ENCODE results near the gene CTRB1.
"Not testable (repeated sequence)": the region's sequence is repeated elsewhere in the genome, so short reads cannot be mapped to it uniquely, and the experiment has no call there.

The CTRB1 gene

GRCh38 chr16:75195811-75196790 is 22.7 kb upstream of the CTRB1 start:
- H3K4me3 Mint-ChIP-seq = no peak overlapping the region
- DNase-seq (ENCODE audit: low spot score in 2 of 2) (no peak), ATAC-seq (replicated peaks; ENCODE audit: extremely low read depth, poor library complexity, severe bottlenecking) (no peak)
- H3K36me3 Mint-ChIP-seq (ENCODE audit: insufficient read depth) = no peaks in the 10 kb centered on the region
- no peaks in the 10 kb centered on the region for H3K9me3 Mint-ChIP-seq
- H3K4me1 Mint-ChIP-seq = peaks cover 7% of the 10 kb centered on the region
- H3K27ac Mint-ChIP-seq (ENCODE audit: low read depth) = no peak overlapping the region
- H3K27me3 Mint-ChIP-seq = peaks cover 50% of the 10 kb centered on the region

- H3K36me3 Mint-ChIP-seq (ENCODE audit: insufficient read depth) = no peaks in the 10 kb centered on the region
- peaks cover 48% of the 10 kb centered on the region for H3K27me3 Mint-ChIP-seq
- H3K9me3 Mint-ChIP-seq = no peaks in the 10 kb centered on the region
- no peak overlapping the region for H3K27ac Mint-ChIP-seq (ENCODE audit: low read depth)
- H3K4me3 Mint-ChIP-seq = no peak overlapping the region
- no peak for ATAC-seq (replicated peaks; ENCODE audit: extremely low read depth, poor library complexity, severe bottlenecking)
- H3K4me1 Mint-ChIP-seq = peaks cover 10% of the 10 kb centered on the region
- DNase-seq (ENCODE audit: low spot score in 2 of 2) = no peak
These were observed 22.0 kb upstream of the CTRB1 start for GRCh38 chr16:75196836-75197235.

GRCh38 chr16:75197522-75198134 is 21.2 kb upstream of the CTRB1 start:
- H3K4me1 Mint-ChIP-seq = peaks cover 10% of the 10 kb centered on the region
- DNase-seq (ENCODE audit: low spot score in 2 of 2) (no peak), ATAC-seq (replicated peaks; ENCODE audit: extremely low read depth, poor library complexity, severe bottlenecking) (no peak)
- peaks cover 45% of the 10 kb centered on the region for H3K27me3 Mint-ChIP-seq
- H3K9me3 Mint-ChIP-seq = no peaks in the 10 kb centered on the region
- no peaks in the 10 kb centered on the region for H3K36me3 Mint-ChIP-seq (ENCODE audit: insufficient read depth)
- H3K27ac Mint-ChIP-seq (ENCODE audit: low read depth) = no peak overlapping the region
- H3K4me3 Mint-ChIP-seq = no peak overlapping the region

- Mint-ChIP-seq H3K4me1 (peaks cover 10% of the 10 kb centered on the region), H3K9me3 (no peaks in the 10 kb centered on the region), H3K36me3 (ENCODE audit: insufficient read depth) (no peaks in the 10 kb centered on the region), H3K4me3 (no peak overlapping the region), H3K27me3 (peaks cover 39% of the 10 kb centered on the region), H3K27ac (ENCODE audit: low read depth) (no peak overlapping the region)
- no peak for DNase-seq (ENCODE audit: low spot score in 2 of 2)
- no peak for ATAC-seq (replicated peaks; ENCODE audit: extremely low read depth, poor library complexity, severe bottlenecking)
These were observed 20.6 kb upstream of the CTRB1 start for GRCh38 chr16:75198135-75198600.

GRCh38 chr16:75202069-75202590 is 16.7 kb upstream of the CTRB1 start:
- Mint-ChIP-seq H3K4me1 (peaks cover 10% of the 10 kb centered on the region), H3K9me3 (no peaks in the 10 kb centered on the region), H3K36me3 (ENCODE audit: insufficient read depth) (no peaks in the 10 kb centered on the region), H3K4me3 (no peak overlapping the region), H3K27me3 (peaks cover 34% of the 10 kb centered on the region), H3K27ac (ENCODE audit: low read depth) (no peak overlapping the region)
- ATAC-seq (replicated peaks; ENCODE audit: extremely low read depth, poor library complexity, severe bottlenecking) (no peak), DNase-seq (ENCODE audit: low spot score in 2 of 2) (no peak)

- ATAC-seq (replicated peaks; ENCODE audit: extremely low read depth, poor library complexity, severe bottlenecking) (no peak), DNase-seq (ENCODE audit: low spot score in 2 of 2) (no peak)
- no peaks in the 10 kb centered on the region for H3K36me3 Mint-ChIP-seq (ENCODE audit: insufficient read depth)
- peaks cover 10% of the 10 kb centered on the region for H3K4me1 Mint-ChIP-seq
- H3K9me3 Mint-ChIP-seq = no peaks in the 10 kb centered on the region
- peaks cover 25% of the 10 kb centered on the region for H3K27me3 Mint-ChIP-seq
- H3K4me3 Mint-ChIP-seq = no peak overlapping the region
- H3K27ac Mint-ChIP-seq (ENCODE audit: low read depth) = no peak overlapping the region
These were observed 15.7 kb upstream of the CTRB1 start for GRCh38 chr16:75203096-75203495.

- no peak overlapping the region for H3K4me3 Mint-ChIP-seq
- no peaks in the 10 kb centered on the region for H3K9me3 Mint-ChIP-seq
- DNase-seq (ENCODE audit: low spot score in 2 of 2) (no peak), ATAC-seq (replicated peaks; ENCODE audit: extremely low read depth, poor library complexity, severe bottlenecking) (no peak)
- H3K36me3 Mint-ChIP-seq (ENCODE audit: insufficient read depth) = no peaks in the 10 kb centered on the region
- H3K27ac Mint-ChIP-seq (ENCODE audit: low read depth) = no peak overlapping the region
- H3K27me3 Mint-ChIP-seq = peaks cover 20% of the 10 kb centered on the region
- peaks cover 10% of the 10 kb centered on the region for H3K4me1 Mint-ChIP-seq
These were observed 14.9 kb upstream of the CTRB1 start for GRCh38 chr16:75203667-75204409.

GRCh38 chr16:75204410-75204758 is 14.4 kb upstream of the CTRB1 start:
- Mint-ChIP-seq H3K36me3 (ENCODE audit: insufficient read depth) (no peaks in the 10 kb centered on the region), H3K27me3 (peaks cover 20% of the 10 kb centered on the region), H3K9me3 (no peaks in the 10 kb centered on the region), H3K27ac (ENCODE audit: low read depth) (no peak overlapping the region), H3K4me3 (no peak overlapping the region), H3K4me1 (peaks cover 10% of the 10 kb centered on the region)
- DNase-seq (ENCODE audit: low spot score in 2 of 2) = no peak
- ATAC-seq (replicated peaks; ENCODE audit: extremely low read depth, poor library complexity, severe bottlenecking) = no peak

GRCh38 chr16:75204905-75205304 is 13.9 kb upstream of the CTRB1 start:
- H3K4me3 Mint-ChIP-seq; DNase-seq (ENCODE audit: low spot score in 2 of 2); H3K9me3 Mint-ChIP-seq; H3K27ac Mint-ChIP-seq (ENCODE audit: low read depth); H3K36me3 Mint-ChIP-seq (ENCODE audit: insufficient read depth); ATAC-seq (replicated peaks; ENCODE audit: extremely low read depth, poor library complexity, severe bottlenecking): not testable (repeated sequence)
- Mint-ChIP-seq H3K4me1 (peaks cover 10% of the 10 kb centered on the region), H3K27me3 (peaks cover 16% of the 10 kb centered on the region)

GRCh38 chr16:75205438-75205837 is 13.3 kb upstream of the CTRB1 start:
- H3K27me3 Mint-ChIP-seq = peaks cover 11% of the 10 kb centered on the region
- H3K9me3 Mint-ChIP-seq; H3K36me3 Mint-ChIP-seq (ENCODE audit: insufficient read depth); H3K4me3 Mint-ChIP-seq; DNase-seq (ENCODE audit: low spot score in 2 of 2); H3K27ac Mint-ChIP-seq (ENCODE audit: low read depth); ATAC-seq (replicated peaks; ENCODE audit: extremely low read depth, poor library complexity, severe bottlenecking); H3K4me1 Mint-ChIP-seq: not testable (repeated sequence)

- ATAC-seq (replicated peaks; ENCODE audit: extremely low read depth, poor library complexity, severe bottlenecking) = not testable (repeated sequence)
These were observed 12.6 kb upstream of the CTRB1 start for GRCh38 chr16:75205961-75206748.

More at GRCh38 chr16:75205961-75206748, 12.6 kb upstream of the CTRB1 start:
- not testable (repeated sequence) for H3K4me1 Mint-ChIP-seq; DNase-seq (ENCODE audit: low spot score in 2 of 2); H3K27me3 Mint-ChIP-seq; H3K27ac Mint-ChIP-seq (ENCODE audit: low read depth); H3K9me3 Mint-ChIP-seq; H3K4me3 Mint-ChIP-seq; H3K36me3 Mint-ChIP-seq (ENCODE audit: insufficient read depth)

Measured in central memory CD8-positive, alpha-beta T cell (primary cell).